Left ventricle myocardium superior (tissue), 1 donor: ENCODE results near the gene WNK2. TPM values are rescaled to one million over a fixed set of nuclear protein-coding genes. Genes with fewer than 3 reads are reported as not detected.
A peak's percentile ranks its signal among the peaks of the same experiment; 100 is the strongest.

ENCODE experiments used
- ATAC-seq: fragments of 200-7000 bp; cut with Tn5 transposase; one replicate; pipeline ENCODE4 v1.9.1; 2020; ENCODE audit warnings: mild to moderate bottlenecking, moderate library complexity
- DNase-seq: peaks from one replicate; pipeline ENCODE4 v3.0.0-alpha.2; 2020
- intact Hi-C: fragments of 100-400 bp; cut with micrococcal nuclease; formaldehyde crosslinking; loops from one replicate; pipeline ENCODE4 v1.11.0; 2022
- total RNA-seq: library from RNA; stranded (reverse); fragmentation: NEBNext Ultra II Directional; extraction: Animal tissue kit (Norgen Biotek cat#: 25700); gene quantifications from one replicate; pipeline ENCODE4 v1.2.1, GENCODE V29; 2021
- donor health status: DM: no; HTN: yes; CAD: no; lungs with severe emphysema.

The WNK2 gene
- total RNA-seq, 1 donor from 2014 or later = 250 TPM

GRCh38 chr9:93270976-93271375 lies 87.0 kb downstream of the WNK2 start:
- intact Hi-C loops = no loop called here
- DNase-seq (no peak), ATAC-seq (no peak)

GRCh38 chr9:93276973-93277372 lies 93.0 kb downstream of the WNK2 start:
- intact Hi-C loops = no loop called here
- no peak for ATAC-seq

GRCh38 chr9:93278144-93278543 lies 94.2 kb downstream of the WNK2 start:
- ATAC-seq = no peak
- intact Hi-C loops = no loop called here

More at GRCh38 chr9:93276973-93277372, 93.0 kb downstream of the WNK2 start:
- no peak for DNase-seq

DNA sequence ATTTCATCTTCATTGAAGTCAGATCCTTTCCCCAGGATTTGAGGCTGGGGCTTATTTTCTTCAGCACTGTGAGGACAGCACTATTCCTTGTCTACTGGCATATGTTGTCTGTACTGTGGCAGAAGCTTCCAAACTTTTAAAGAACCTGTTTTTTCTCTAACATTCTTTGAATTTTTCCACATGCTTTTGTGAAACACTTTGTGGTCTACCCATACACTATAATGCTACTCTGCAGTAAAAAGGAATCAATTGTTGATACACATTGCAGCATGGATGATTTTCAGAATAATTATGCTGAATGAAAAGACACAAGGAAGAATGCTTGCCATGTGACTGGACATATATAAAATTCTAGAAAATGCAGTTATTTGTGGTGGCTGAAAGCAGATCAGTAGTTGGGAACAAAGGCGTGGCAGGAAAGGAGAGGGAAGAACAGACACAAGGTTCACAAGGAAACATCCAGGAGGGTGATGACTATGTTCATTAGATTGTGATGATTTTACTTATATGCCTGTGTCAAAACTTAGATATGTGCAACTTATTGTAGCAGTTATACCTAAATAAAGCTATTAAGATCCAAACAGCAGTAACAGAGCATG lies 96.8 kb downstream of the WNK2 start:
- ATAC-seq (no peak), DNase-seq (no peak)
- intact Hi-C loops = no loop called here

More at GRCh38 chr9:93278144-93278543, 94.2 kb downstream of the WNK2 start:
- no peak for DNase-seq

GRCh38 chr9:93286252-93287188 lies 102.6 kb downstream of the WNK2 start:
- ATAC-seq (no peak), DNase-seq (no peak)
- intact Hi-C loops = no loop called here

- ATAC-seq (no peak), DNase-seq (no peak)
- intact Hi-C loops = no loop called here
Measured at GRCh38 chr9:93287189-93287552, 103.2 kb downstream of the WNK2 start.

- intact Hi-C loops = no loop called here
- DNase-seq = no peak
- no peak for ATAC-seq
Measured at GRCh38 chr9:93287593-93287992, 103.7 kb downstream of the WNK2 start.

DNA sequence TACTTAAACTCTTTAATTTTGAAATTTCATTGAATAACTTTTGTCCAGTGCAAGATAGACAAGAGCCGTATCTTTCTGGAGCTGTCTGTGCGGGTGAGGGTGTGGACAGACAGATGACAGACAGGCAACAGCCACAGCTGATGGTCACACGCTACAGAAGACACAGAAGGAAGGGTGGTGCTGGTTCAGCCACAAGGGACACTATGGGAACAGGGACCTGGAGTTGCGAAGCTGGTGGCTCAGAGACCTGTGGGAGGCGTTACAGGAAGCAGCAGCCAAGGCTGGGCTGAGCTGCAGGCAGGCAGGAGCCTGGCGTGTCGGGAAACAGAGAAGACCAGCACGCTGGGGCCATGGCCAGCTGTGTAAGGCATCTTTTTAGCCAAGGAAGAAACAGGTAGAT lies 104.4 kb downstream of the WNK2 start:
- ATAC-seq (peak; percentile 79), DNase-seq (peak; percentile 34)
- intact Hi-C loops = no loop called here

- intact Hi-C loops = no loop called here
- DNase-seq (peak; percentile 28), ATAC-seq (peak; percentile 6)
Measured at GRCh38 chr9:93288891-93289883, 105.2 kb downstream of the WNK2 start.

DNA sequence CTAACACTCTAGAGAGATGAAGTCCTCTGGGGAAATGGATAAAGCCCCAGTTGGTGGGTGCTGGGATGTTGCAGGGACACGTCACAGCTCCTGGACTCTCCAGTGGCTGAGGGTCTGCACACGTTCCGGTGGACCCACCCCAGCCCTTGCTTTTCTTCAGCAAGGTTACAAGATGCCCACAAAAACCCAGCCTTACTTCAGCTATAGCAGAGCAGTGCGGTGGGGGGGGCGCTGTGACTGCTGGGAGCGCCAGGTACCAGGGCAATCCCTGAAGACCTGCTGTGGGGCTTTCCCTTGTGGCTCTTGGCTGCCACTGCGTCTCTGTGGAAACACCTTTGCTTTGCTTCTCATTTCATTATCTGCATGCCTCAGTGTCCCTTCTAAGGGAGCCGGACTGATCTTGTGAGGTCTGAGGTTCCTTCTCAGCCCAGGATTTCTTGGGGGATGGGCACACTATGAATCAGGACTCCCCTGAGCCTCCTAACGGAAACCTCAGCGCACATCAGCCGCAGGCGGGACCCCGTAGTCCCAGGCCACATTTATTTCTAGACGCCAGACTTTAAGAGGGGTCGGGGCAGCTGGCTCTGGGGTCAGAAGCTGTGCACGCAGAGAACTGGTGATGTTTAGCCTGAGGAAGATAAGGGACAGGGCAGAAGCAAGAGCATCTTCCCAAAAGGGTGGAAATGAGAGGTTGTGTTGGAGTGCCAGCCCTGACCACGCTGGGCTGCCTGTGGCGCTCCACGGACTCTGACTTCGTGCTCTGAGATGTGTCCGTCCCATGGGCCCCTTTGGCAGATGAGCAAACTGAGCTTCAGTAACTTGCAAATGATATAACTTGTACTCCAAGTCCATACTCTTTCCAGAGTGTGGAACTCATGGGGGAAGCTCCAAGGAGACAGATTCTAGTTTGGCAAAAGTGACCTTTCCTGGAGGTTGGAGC lies 106.8 kb downstream of the WNK2 start:
- no peak for ATAC-seq
- intact Hi-C loops = no loop called here
- no peak for DNase-seq

DNA sequence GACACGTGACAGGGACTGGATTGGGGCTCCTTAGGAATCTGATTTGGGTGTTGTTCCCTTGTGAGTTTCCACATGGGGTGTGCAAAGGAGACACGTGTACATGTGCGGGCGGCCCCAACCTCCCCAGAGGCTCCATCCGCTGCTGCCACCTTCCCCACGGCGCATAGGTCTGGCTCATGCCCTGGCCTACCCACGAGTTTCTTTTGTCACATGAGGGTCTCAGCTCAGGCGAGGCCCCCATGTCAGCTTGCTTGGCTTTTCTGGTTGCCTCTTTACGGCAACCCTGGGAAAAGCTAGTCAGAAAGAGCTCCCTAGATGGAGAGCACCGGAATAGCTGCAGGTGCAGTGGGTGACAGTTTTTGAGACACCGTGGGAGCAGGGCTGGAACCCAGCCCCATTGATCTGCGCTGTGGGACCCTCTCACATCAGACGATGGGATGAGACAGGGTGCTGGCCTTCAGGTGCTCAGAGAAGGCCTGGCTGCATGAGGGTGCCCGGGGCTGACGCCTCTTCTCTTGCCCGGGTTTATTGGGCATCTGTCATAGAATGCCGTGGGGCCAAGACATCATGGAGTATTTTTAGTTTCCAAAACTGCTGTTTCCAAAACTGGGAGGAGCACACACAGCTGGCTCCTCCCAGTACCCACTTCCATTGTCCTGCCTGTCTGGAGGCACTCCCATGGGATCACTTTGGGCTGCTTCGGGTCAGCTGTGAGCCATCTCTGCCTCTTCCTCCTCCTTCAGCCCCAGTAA lies 107.8 kb downstream of the WNK2 start:
- intact Hi-C loops = no loop called here
- no peak for DNase-seq
- ATAC-seq = no peak

- ATAC-seq (no peak), DNase-seq (no peak)
- intact Hi-C loops = no loop called here
Measured at GRCh38 chr9:93292288-93292615, 108.3 kb downstream of the WNK2 start.

- no peak for ATAC-seq
- intact Hi-C loops = no loop called here
- no peak for DNase-seq
Measured at GRCh38 chr9:93292664-93293328, 108.9 kb downstream of the WNK2 start.

GRCh38 chr9:93294011-93294410 lies 110.1 kb downstream of the WNK2 start:
- intact Hi-C loops = no loop called here
- DNase-seq (no peak), ATAC-seq (no peak)

GRCh38 chr9:93295031-93295430 lies 111.1 kb downstream of the WNK2 start:
- DNase-seq (peak; percentile 56), ATAC-seq (peak; percentile 63)
- intact Hi-C loops = no loop called here

DNA sequence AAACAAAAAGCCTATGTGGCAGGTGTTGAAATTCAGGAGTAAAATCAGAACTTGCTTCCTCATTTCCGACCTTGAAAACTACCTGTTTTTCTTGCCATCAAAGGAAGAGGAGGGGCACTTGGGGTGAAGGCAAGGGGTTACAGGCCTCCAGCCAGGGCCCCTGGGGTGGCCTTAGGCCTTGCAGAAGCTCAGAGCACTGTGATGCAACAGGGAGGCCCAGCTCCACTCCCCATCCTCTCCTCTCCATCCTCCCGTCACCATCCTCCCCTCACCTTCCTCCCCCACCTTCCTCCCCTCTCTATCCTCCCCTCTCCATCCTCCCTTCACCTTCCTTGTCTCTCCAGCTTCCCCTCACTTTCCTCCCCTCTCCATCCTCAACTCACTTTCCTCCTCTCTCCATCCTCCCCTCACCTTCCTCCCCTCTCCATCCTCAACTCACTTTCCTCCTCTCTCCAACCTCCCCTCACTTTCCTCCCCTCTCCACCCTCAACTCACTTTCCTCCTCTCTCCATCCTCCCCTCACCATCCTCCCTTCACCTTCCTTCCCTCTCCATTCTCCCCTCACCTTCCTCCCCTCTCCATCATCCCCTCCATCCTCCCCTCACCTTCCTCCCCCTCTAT lies 111.6 kb downstream of the WNK2 start:
- DNase-seq = no peak
- intact Hi-C loops = no loop called here

DNA sequence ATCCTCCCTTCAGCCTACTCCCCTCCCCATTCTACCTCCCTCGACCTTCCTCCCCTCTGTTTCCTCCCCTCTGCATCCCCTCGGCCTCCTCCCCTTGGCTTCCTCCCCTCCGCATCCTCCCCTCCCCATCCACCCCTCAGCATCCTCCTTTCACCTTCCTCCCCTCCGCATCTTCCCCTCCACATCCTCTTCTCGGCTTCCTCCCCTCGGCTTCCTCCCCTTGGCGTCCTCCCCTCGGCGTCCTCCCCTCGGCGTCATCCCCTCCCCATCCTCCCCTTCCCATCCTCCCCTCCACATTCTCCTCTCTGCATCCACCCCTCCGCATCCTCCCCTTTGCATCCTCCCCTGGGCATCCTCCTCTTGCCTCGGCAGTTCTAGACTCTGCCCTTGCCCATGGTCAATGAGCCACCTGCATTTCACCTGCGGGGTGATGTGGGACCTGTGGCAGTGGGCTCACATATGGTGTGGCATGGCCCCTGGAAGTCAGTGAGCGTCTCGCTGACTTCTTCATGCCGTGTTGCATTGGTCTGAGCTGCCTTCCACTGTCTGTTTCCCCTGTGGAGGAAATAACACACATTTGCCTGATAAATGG lies 113.0 kb downstream of the WNK2 start:
- ATAC-seq (no peak), DNase-seq (no peak)
- intact Hi-C loops = no loop called here

More for the DNA sequence above, 111.6 kb downstream of the WNK2 start:
- ATAC-seq = no peak
